Upper lobe of left lung (tissue), 6 donors: ENCODE results near the gene CBLN3. TPM values are rescaled to one million over a fixed set of nuclear protein-coding genes. Genes with fewer than 3 reads are reported as not detected.

Experiments
- ATAC-seq, 2 donors: fragments of 200-7000 bp; cut with Tn5 transposase; one replicate each; pipeline ENCODE4 v1.9.1; 2022; ENCODE audit warnings: mild to moderate bottlenecking in 2 of 2, moderate library complexity in 2 of 2; ENCODE audit not compliant: low FRiP score in 2 of 2
- DNase-seq, 2 donors: peaks; one replicate each; pipeline ENCODE4 v3.0.0-alpha.2; 2019 to 2020
- H3K27ac ChIP-seq, 4 donors: fragments of 200-600 bp; sonication (generic); one replicate each; pipeline ENCODE4 v1.5.1; 2016 to 2019
- H3K27me3 ChIP-seq, 4 donors: fragments of 200-600 bp; sonication (generic); one replicate each; pipeline ENCODE4 v1.5.1; 2017 to 2019
- H3K36me3 ChIP-seq, 4 donors: fragments of 200-600 bp; sonication (generic); one replicate each; pipeline ENCODE4 v1.5.1; 2016 to 2019
- H3K4me1 ChIP-seq, 4 donors: fragments of 200-600 bp; sonication (generic); one replicate each; pipeline ENCODE4 v1.5.1; 2018 to 2019
- H3K4me3 ChIP-seq, 4 donors: fragments of 200-600 bp; sonication (generic); one replicate each; pipeline ENCODE4 v1.5.1; 2017 to 2019; ENCODE audit warnings: mild to moderate bottlenecking in 2 of 4, moderate library complexity in 1 of 4
- H3K9me3 ChIP-seq, 4 donors: fragments of 200-600 bp; sonication (generic); one replicate each; pipeline ENCODE4 v1.5.1; 2018 to 2019
- EP300 ChIP-seq, 4 donors: sonication (generic); formaldehyde crosslinking; IDR thresholded peaks; one replicate each; pipeline ENCODE4 v1.5.1; 2017; ENCODE audit warnings: antibody characterized with exemption in 4 of 4, control low read depth in 2 of 4
- POLR2A ChIP-seq, 4 donors: fragments of 450-650 bp; IDR thresholded peaks; one replicate each; pipeline ENCODE4 v1.5.1; 2016 to 2017; ENCODE audit warnings: antibody characterized with exemption in 4 of 4, mild to moderate bottlenecking in 2 of 4
- POLR2AphosphoS5 ChIP-seq, 2 donors: sonication (generic); formaldehyde crosslinking; IDR thresholded peaks; one replicate each; pipeline ENCODE4 v1.5.1; 2017; ENCODE audit warnings: antibody characterized with exemption in 2 of 2
- WGBS, 2 donors: methylation state at CpG; one replicate each; pipeline ENCODE4 v1.1.5; 2017 to 2018; 5-methylcytosine and 5-hydroxymethylcytosine counted together
- total RNA-seq, 6 donors: library from RNA; depleted of rRNA in 4 of 6; stranded (reverse); fragments of >200 nt in 4 of 6; gene quantifications; one replicate each; pipeline versions ENCODE4 v1.1.0 to v1.2.1, GENCODE V29; 2016 to 2021
- TF ChIP-seq, protein P1 (sequence below), 6 experiments: fragments of 450-650 bp in 4 of 6; fragments of 200-600 bp in 2 of 6; sonication (generic) in 2 of 6; IDR thresholded peaks; one replicate each; pipeline ENCODE4 v1.5.1; 2016 to 2019; ENCODE audit warnings: antibody characterized with exemption in 6 of 6
- donor health status: DM: no; HTN: no; CAD: no; lungs with moderate emphysema.
- donor health status: DM: no; HTN: yes; CAD: no; lungs with severe emphysema.

Gene CBLN3
- total RNA-seq, 6 donors from 2014 or later, result 1.1 to 4.2 (median 3.1) TPM

DNA sequence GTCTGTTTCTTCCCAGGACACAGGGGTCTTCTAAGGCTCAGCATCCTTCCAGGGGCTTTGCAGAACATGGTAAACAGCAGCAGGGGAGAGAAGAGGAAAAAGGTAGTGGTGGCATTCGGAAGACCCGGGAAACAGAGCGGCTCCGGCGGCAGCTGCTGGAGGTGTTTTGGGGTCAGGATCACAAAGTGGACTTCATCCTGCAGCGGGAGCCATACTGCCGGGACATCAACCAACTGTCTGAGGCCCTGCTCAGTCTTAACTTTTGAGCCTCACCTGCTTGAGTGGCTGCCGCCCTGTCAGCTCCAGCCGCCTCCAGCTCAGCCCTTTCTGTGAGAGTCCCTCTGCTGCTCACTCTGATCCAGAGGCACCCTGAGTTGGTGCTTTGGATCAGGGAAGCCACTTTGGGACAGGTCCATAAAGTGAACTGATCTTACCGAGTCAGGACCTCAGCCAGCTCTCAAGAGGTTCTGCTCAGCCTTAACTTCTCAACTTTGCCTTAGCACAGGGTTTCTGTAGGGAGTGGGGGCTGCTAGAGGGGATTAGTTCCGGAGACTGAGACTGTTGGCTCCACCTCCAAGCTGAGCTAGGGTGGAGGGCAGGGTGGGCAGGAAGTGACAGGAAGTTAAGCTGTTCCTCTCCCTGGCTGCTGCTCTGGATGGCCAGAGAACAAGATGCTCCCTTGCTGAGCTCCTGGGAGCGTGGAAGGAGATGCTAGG is 7.7 kb upstream of the CBLN3 start:
- 56 to 58% methylated on average over 11 to 12 of the region's 12 CpGs for WGBS, 2 donors
- Histone ChIP-seq H3K27ac (peak overlapping the region; percentile 54 to 95 (median 72)), H3K27me3 (no peaks in the 10 kb centered on the region), H3K4me1 (peaks cover 42 to 66% (median 52%) of the 10 kb centered on the region in 4 donors), H3K9me3 (no peaks in the 10 kb centered on the region), H3K36me3 (peaks cover 26 to 88% (median 64%) of the 10 kb centered on the region in 4 donors), H3K4me3 (no peak overlapping the region)
- TF ChIP-seq POLR2AphosphoS5 (IDR thresholded peaks at IDR 0.05), result no peak
- TF ChIP-seq, protein P1, sequence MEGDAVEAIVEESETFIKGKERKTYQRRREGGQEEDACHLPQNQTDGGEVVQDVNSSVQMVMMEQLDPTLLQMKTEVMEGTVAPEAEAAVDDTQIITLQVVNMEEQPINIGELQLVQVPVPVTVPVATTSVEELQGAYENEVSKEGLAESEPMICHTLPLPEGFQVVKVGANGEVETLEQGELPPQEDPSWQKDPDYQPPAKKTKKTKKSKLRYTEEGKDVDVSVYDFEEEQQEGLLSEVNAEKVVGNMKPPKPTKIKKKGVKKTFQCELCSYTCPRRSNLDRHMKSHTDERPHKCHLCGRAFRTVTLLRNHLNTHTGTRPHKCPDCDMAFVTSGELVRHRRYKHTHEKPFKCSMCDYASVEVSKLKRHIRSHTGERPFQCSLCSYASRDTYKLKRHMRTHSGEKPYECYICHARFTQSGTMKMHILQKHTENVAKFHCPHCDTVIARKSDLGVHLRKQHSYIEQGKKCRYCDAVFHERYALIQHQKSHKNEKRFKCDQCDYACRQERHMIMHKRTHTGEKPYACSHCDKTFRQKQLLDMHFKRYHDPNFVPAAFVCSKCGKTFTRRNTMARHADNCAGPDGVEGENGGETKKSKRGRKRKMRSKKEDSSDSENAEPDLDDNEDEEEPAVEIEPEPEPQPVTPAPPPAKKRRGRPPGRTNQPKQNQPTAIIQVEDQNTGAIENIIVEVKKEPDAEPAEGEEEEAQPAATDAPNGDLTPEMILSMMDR (IDR thresholded peaks at IDR 0.05), result peak in 1 of 6 experiments; percentile 44
- ATAC-seq, result no peak
- DNase-seq, result peak in 1 of 2 donors; percentile 49

DNA sequence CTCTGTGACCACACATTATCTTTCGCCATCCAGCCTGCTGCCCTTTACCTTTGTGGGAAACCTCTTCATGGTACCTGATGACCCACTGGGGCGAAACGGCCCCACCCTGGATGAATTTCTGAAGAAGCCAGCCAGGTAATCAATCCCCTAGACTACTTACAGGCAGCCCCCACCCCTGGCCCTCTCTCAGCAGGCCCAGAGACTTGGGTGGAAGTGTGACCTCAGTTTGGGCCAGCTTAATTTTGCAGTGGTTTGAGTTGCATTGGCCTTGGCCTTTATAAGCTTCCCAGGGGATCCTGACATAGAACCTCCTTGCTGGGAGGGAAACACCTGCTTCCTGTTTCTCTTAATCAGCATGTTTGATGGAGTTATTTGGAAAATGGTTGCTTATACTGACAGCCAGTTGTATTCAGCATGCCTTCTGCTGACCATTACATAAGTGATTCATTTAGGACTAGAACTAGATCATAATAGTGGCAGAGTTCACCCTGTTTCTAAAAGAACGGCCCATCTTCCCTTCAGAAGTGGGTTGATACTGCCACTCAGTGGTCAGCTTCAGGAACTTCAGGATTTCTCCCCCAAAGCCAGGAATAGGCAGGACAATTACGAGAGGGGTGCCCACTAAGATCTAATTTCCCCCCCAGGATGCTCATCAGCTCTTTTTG is 7.0 kb upstream of the CBLN3 start:
- Histone ChIP-seq H3K4me1 (peaks cover 44 to 66% (median 53%) of the 10 kb centered on the region in 4 donors), H3K27me3 (no peaks in the 10 kb centered on the region), H3K27ac (peak overlapping the region; percentile 57 to 95 (median 72)), H3K9me3 (no peaks in the 10 kb centered on the region), H3K4me3 (no peak overlapping the region), H3K36me3 (peaks cover 26 to 94% (median 67%) of the 10 kb centered on the region in 4 donors)
- TF ChIP-seq, protein P1 (IDR thresholded peaks at IDR 0.05), result peak; percentile 71 to 87 (median 80)
- peak in 1 of 2 donors; percentile 54 for TF ChIP-seq POLR2AphosphoS5 (IDR thresholded peaks at IDR 0.05)
- no peak for TF ChIP-seq EP300 (IDR thresholded peaks at IDR 0.05)
- no peak for TF ChIP-seq POLR2A (IDR thresholded peaks at IDR 0.05)
- ATAC-seq (peak; percentile 60 to 81), DNase-seq (no peak)
- 52 to 58% methylated on average over 4 to 5 of the region's 5 CpGs for WGBS, 2 donors

DNA sequence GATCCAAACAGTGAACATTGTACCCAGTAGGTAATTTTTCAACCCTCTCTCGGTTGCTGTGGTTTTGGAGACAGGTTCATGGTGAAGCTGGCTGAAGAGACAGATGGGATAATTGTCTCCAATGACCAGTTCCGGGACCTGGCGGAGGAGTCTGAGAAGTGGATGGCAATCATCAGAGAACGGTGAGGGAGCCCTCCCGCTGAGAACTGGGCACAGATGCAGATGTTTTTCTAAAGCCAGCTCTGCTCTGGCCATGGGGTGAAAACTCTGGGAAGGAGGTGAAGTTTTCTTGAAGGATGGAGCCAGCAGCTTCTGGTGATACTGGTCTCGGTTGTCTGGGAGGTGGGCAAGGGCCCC is 6.5 kb upstream of the CBLN3 start:
- Histone ChIP-seq H3K27ac (peak overlapping the region; percentile 57 to 95 (median 72)), H3K9me3 (no peaks in the 10 kb centered on the region), H3K4me3 (no peak overlapping the region), H3K36me3 (peaks cover 26 to 91% (median 64%) of the 10 kb centered on the region in 4 donors), H3K4me1 (peaks cover 44 to 66% (median 53%) of the 10 kb centered on the region in 4 donors), H3K27me3 (no peaks in the 10 kb centered on the region)
- DNase-seq (no peak), ATAC-seq (no peak)
- WGBS, 2 donors, result 67% methylated on average over 6 of the region's 6 CpGs
- TF ChIP-seq POLR2AphosphoS5 (IDR thresholded peaks at IDR 0.05), result no peak
- no peak for TF ChIP-seq EP300 (IDR thresholded peaks at IDR 0.05)
- TF ChIP-seq, protein P1 (IDR thresholded peaks at IDR 0.05), result no peak
- TF ChIP-seq POLR2A (IDR thresholded peaks at IDR 0.05), result no peak

DNA sequence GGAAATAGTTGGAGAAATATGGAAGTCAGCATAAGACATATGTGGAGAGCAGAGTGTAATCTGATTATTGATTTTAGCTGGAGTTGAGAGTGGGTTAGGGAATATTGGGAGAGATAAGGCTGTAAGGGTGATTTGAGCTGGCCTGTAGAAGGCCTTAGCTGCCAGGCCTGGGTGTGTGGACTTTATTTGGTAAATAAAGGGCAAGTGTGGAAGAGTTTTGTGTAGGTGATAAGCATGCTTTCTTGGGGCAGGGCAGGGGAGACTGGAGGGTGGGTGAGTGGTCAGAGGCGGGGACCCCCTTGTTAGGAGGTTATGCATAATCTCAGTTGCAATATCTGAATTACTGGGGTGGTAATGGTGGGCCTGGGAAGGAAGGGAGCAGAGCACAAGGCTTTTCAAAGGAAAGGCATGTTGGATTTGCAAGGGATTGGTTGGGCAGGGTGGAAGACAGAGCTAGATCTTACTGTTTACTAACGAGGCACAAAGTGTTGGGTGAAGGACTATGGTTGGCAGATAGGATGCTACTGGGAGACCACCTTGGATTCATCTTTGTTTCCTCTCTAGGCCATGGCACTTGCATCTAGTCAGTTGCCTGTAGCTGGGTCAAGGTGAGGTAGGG is 5.8 kb upstream of the CBLN3 start:
- no peaks in the 10 kb centered on the region for H3K9me3 ChIP-seq
- ATAC-seq, result no peak
- TF ChIP-seq POLR2AphosphoS5 (IDR thresholded peaks at IDR 0.05), result no peak
- TF ChIP-seq EP300 (IDR thresholded peaks at IDR 0.05), result no peak
- TF ChIP-seq, protein P1 (IDR thresholded peaks at IDR 0.05), result no peak
- TF ChIP-seq POLR2A (IDR thresholded peaks at IDR 0.05), result no peak
- DNase-seq, result no peak
- peak overlapping the region in 1 of 4 donors; percentile 82 for H3K27ac ChIP-seq
- H3K36me3 ChIP-seq, result peaks cover 26 to 84% (median 57%) of the 10 kb centered on the region in 4 donors
- WGBS, 2 donors, result 92 to 93% methylated on average over 2 of the region's 2 CpGs
- no peaks in the 10 kb centered on the region for H3K27me3 ChIP-seq
- no peak overlapping the region for H3K4me3 ChIP-seq
- peaks cover 45 to 66% (median 50%) of the 10 kb centered on the region in 4 donors for H3K4me1 ChIP-seq
